GM12801 (cell line): Measurements from ENCODE around the gene DSE.

ENCODE experiments used
- TF ChIP-seq, protein P1 (sequence below): IDR thresholded peaks from one replicate; pipeline ENCODE4 v1.5.1; 2011; ENCODE audit warnings: control low read depth; ENCODE audit not compliant: insufficient read length; ENCODE audit errors: extremely low read depth

The DSE gene

DNA sequence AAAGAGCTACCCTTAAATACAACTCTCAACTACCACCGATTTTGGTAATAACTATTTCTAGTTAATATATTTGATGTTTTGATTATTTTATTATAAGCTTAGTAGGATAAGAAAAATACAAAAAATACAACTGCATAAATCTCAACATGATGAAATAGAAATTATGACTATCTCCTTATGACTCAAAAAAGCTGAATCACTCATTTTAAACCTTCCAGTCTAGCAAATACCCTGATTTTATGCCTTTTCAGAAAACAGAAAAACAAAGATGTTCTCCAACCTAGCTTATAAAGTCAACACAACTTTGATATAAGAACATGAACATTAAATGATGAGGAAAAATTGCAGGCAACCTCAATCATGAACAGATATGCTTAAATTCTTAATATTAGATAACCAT is 40.2 kb upstream of the DSE start:
- TF ChIP-seq, protein P1, sequence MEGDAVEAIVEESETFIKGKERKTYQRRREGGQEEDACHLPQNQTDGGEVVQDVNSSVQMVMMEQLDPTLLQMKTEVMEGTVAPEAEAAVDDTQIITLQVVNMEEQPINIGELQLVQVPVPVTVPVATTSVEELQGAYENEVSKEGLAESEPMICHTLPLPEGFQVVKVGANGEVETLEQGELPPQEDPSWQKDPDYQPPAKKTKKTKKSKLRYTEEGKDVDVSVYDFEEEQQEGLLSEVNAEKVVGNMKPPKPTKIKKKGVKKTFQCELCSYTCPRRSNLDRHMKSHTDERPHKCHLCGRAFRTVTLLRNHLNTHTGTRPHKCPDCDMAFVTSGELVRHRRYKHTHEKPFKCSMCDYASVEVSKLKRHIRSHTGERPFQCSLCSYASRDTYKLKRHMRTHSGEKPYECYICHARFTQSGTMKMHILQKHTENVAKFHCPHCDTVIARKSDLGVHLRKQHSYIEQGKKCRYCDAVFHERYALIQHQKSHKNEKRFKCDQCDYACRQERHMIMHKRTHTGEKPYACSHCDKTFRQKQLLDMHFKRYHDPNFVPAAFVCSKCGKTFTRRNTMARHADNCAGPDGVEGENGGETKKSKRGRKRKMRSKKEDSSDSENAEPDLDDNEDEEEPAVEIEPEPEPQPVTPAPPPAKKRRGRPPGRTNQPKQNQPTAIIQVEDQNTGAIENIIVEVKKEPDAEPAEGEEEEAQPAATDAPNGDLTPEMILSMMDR: no peak

DNA sequence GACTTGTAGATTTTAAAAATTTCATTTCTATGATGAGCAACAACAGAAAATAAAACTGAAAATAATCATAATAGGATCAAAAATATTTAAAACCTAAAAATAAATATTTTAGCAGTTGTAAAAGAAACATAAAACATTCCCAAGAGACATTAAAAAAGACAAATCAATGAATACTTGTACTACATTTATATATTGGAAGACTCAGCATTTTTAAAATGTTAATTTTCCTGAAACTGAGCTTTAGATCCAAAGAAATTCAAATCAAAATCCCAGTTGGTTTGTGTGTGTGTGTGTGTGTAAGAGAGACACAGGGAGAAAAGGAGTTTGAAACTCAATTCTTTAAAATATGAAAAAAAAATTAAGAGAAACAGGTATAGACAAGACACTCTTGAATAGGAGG is 38.7 kb upstream of the DSE start:
- TF ChIP-seq, protein P1: no peak

DNA sequence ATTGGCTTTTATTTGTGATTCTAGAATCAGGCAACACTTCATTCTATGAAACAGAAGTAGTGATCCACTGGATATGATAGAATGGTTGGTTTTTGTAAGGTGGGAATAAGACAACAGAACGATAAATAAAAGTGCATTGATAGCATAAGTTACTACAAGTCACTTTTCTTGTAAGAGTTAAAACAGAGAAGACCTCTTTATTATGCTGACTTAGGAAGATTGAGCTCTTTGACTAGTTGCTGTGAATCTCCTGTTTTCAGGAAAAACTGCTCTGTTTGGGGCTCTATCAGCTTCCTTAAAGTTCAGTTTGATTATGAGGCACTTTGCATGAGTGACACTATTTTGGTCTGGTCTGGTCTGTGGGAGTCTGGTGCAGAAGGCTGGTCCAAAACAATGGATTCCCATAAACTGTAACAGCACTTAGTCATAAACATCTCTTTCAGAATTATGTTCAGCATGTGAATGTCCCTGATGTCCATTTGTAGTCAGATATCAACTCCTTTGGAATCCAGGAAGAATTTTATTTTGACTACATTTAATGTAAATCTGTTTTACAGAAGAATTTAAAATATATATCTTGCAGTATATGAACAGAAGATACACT is 35.0 kb upstream of the DSE start:
- TF ChIP-seq, protein P1: no peak

DNA sequence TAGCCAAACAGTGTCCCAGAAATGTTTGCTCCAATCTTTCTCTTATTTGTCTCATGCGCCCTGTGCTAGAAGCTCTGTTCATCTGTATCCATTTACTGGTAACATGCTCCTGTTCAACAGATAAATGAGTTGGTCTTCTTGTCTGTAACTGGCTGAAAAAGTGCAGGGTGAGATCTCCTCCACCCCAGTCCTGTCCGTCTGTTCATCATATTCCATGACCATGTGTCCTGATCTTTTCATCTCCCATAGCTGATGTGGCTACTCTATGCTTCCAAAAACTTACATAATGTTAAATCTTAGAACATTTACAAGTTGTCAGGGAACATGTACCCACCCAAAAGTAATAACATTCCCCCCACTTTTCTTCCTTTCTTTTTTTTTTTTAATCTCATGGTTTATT is 31.8 kb upstream of the DSE start:
- TF ChIP-seq, protein P1: no peak

DNA sequence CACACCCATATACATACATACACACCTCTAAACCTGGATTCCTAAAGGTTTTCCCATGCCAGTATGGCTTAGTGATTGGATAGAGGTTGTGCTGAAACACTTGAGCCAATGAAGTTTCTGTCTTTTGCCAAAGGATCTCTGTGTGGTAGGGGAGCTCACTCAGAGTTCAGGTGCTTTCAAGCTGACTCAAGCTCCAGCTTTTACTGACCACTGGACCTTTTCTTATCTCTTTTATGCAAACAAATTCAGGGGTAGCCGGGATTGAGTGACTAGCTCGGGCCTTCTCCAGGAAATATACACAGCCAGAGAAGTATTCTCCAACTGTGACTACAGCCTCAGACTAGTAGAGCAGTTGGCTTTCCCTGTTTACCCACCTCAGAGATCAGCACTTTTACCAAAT is 21.5 kb upstream of the DSE start:
- TF ChIP-seq, protein P1: no peak

DNA sequence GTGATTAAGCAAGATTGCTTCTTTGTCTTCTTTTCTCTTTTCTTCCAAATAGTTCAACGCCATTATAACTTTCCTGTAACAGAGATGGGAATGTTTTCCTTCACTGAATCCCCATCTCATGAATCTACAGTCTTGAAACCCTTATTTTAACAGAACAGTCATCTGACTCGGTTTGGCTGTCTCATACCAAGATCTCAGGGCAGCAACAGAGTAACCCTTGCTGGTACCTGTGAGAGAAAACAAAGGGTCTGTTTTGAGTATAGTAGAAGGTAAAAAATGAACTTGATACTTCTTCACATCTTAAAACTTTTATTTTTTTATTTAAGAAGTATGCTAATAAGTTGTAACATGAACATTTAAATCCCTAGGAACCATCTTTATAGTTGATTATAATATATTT is 19.6 kb upstream of the DSE start:
- TF ChIP-seq, protein P1: no peak

DNA sequence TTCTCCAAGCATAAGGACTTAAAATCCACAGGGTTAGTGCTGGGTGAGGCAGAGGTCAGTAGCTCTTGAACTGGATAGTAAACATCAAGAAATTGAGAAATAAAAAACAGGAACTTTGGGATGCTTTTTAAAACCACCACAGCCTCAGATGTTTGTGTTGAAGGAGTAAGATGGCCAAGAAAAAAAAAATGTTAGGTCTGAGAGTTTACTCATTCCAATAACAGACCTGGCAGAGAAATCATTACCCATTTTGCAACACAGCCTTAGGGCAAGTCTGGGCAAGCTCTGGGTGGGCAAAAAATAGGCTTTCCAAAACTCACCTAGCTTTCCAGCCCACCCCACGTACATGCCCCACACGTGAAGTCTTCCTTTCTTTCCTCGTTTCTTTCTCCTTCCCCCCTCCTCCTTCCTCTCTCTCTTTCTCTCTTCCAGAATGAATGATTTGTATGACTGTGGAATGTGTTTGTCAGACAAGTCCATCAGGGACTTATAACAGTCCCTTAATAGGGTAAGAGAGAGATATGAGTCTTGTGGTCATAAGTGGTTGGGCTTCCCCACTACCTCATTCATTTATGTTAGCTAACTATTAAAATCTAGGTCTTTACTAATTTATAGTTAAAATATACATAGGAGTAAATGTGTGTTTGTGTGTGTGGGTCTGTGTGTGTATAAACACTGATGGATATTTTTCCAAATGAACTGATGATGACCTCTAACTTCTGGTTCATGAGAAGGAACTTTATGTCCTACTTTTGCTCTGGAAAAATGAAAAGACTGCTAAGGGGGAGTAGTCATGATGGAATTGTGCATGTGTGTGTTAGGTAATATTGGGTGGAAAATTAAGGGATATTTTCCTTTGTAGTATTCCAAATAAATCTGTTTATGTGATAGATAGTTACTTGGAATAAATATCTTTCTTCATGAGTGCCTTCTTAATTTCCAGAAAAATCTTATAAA is 18.0 kb upstream of the DSE start:
- TF ChIP-seq, protein P1: no peak
